Amniotic stem cell (primary cell): Measurements from ENCODE around the gene AP5B1.

Experiments
- DNase-seq: peaks from one replicate; lab custom pipeline; 2025; lab: John Stamatoyannopoulos, UW

Gene AP5B1

GRCh38 chr11:65801153-65801987, 20.6 kb upstream of the AP5B1 start:
- no peak for DNase-seq

- no peak for DNase-seq
Observed at GRCh38 chr11:65798882-65799281, 18.1 kb upstream of the AP5B1 start.

- no peak for DNase-seq
Observed at GRCh38 chr11:65797711-65798110, 16.9 kb upstream of the AP5B1 start.

GRCh38 chr11:65796726-65797601, 16.2 kb upstream of the AP5B1 start:
- no peak for DNase-seq

- no peak for DNase-seq
Observed at GRCh38 chr11:65794570-65795510, 14.1 kb upstream of the AP5B1 start.

GRCh38 chr11:65793625-65794400, 13.0 kb upstream of the AP5B1 start:
- no peak for DNase-seq

GRCh38 chr11:65793144-65793581, 12.4 kb upstream of the AP5B1 start:
- no peak for DNase-seq

GRCh38 chr11:65792456-65792855, 11.7 kb upstream of the AP5B1 start:
- DNase-seq = no peak

- no peak for DNase-seq
Observed at GRCh38 chr11:65791719-65792213, 11.0 kb upstream of the AP5B1 start.

GRCh38 chr11:65790902-65791650, 10.3 kb upstream of the AP5B1 start:
- DNase-seq = no peak

- no peak for DNase-seq
Observed at GRCh38 chr11:65790104-65790901, 9.5 kb upstream of the AP5B1 start.

GRCh38 chr11:65789230-65790103, 8.7 kb upstream of the AP5B1 start:
- DNase-seq = no peak

GRCh38 chr11:65788821-65789220, 8.0 kb upstream of the AP5B1 start:
- DNase-seq = no peak

GRCh38 chr11:65787649-65788622, 7.2 kb upstream of the AP5B1 start:
- no peak for DNase-seq

- no peak for DNase-seq
Observed at GRCh38 chr11:65786786-65787636, 6.2 kb upstream of the AP5B1 start, which contains the start of gene OVOL1. OVOL1 (plus strand) TSS chr11:65787063; CDS start chr11:65787374, 311 bp downstream.
